ENCODE data around the gene ZNF792. TPM values are rescaled to one million over a fixed set of nuclear protein-coding genes. Genes with fewer than 3 reads are reported as not detected.
A peak's percentile ranks its signal among the peaks of the same experiment; 100 is the strongest.
"Not testable (repeated sequence)": the region's sequence is repeated elsewhere in the genome, so short reads cannot be mapped to it uniquely, and the experiment has no call there.

Gene ZNF792
- total and polyA plus RNA-seq, 7 experiments from 2014 or later, result 11.0 to 33.9 (median 18.3) TPM

GRCh38 chr19:35006007-35006341, 41.9 kb upstream of the ZNF792 start:
- H3K27me3 Mint-ChIP-seq; H3K27ac ChIP-seq (ENCODE audit: low read depth, low read length); H3K9me3 ChIP-seq (ENCODE audit: control insufficient read depth in 2 of 3, low read length in 3 of 3); H3K4me3 Mint-ChIP-seq; H3K4me3 ChIP-seq (ENCODE audit: low read length); H3K27me3 ChIP-seq (ENCODE audit: control insufficient read depth in 2 of 2, insufficient read depth in 2 of 2, low read length in 2 of 2); ATAC-seq; DNase-seq; H3K9me3 Mint-ChIP-seq: not testable (repeated sequence)
- intact Hi-C loops (cut with micrococcal nuclease), result loop anchor here in 1 of 2 donors (10.0 kb wide), 1 partner anchor 271 kb away; the partner anchor contains the start of gene ZNF181
- POLR2A ChIA-PET, result interaction anchor here (0.8 to 3.3 kb wide), 9 partner anchors 8 to 39 kb away, joined by 3 to 16 read pairs (median 3); no protein-coding TSS in a partner anchor
- CTCF ChIA-PET, result interaction anchor here (1.0 to 1.4 kb wide), 3 partner anchors 33 to 167 kb away, joined by 3 to 8 read pairs (median 4); no protein-coding TSS in a partner anchor
- Mint-ChIP-seq H3K36me3 (peaks cover 9 to 36% (median 23%) of the 10 kb centered on the region in 5 donors), H3K4me1 (peaks cover 42 to 75% (median 64%) of the 10 kb centered on the region in 7 donors), H3K27ac (peak overlapping the region in 8 of 9 donors; percentile 29 to 90 (median 68))
- Histone ChIP-seq H3K4me1 (ENCODE audit: control insufficient read depth in 2 of 2, insufficient read depth in 2 of 2, low read length in 2 of 2) (peaks cover 34 to 37% of the 10 kb centered on the region in 2 donors), H3K36me3 (ENCODE audit: control insufficient read depth in 2 of 3, insufficient read depth in 3 of 3, low read length in 3 of 3) (peaks cover 0 to 57% (median 12%) of the 10 kb centered on the region in 3 experiments)

- ChIA-PET POLR2A (interaction anchor here (0.6 to 3.3 kb wide), 9 partner anchors 9 to 38 kb away, joined by 3 to 16 read pairs (median 3); no protein-coding TSS in a partner anchor), CTCF (interaction anchor here (1.2 to 1.4 kb wide), 2 partner anchors 32 to 39 kb away, joined by 3 to 8 read pairs; no protein-coding TSS in a partner anchor)
- no peaks in the 10 kb centered on the region for H3K9me3 ChIP-seq (ENCODE audit: control insufficient read depth in 2 of 3, low read length in 3 of 3)
- Mint-ChIP-seq H3K4me3 (peak overlapping the region in 1 of 10 donors; percentile 36), H3K27ac (peak overlapping the region in 8 of 9 donors; percentile 36 to 89 (median 64)), H3K27me3 (no peaks in the 10 kb centered on the region), H3K36me3 (peaks cover 9 to 32% (median 23%) of the 10 kb centered on the region in 5 donors), H3K9me3 (peaks cover 0 to 3% (median 0%) of the 10 kb centered on the region in 11 donors), H3K4me1 (peaks cover 42 to 72% (median 62%) of the 10 kb centered on the region in 7 donors)
- H3K4me3 ChIP-seq (ENCODE audit: low read length), result no peak overlapping the region
- ATAC-seq (no peak), DNase-seq (no peak)
- no peaks in the 10 kb centered on the region for H3K27me3 ChIP-seq (ENCODE audit: control insufficient read depth in 2 of 2, insufficient read depth in 2 of 2, low read length in 2 of 2)
- no peak overlapping the region for H3K27ac ChIP-seq (ENCODE audit: low read depth, low read length)
- peaks cover 0 to 55% (median 10%) of the 10 kb centered on the region in 3 experiments for H3K36me3 ChIP-seq (ENCODE audit: control insufficient read depth in 2 of 3, insufficient read depth in 3 of 3, low read length in 3 of 3)
- intact Hi-C loops (cut with micrococcal nuclease), result loop anchor here in 1 of 2 donors (10.0 kb wide), 1 partner anchor 271 kb away; the partner anchor contains the start of gene ZNF181
- peaks cover 28 to 32% of the 10 kb centered on the region in 2 donors for H3K4me1 ChIP-seq (ENCODE audit: control insufficient read depth in 2 of 2, insufficient read depth in 2 of 2, low read length in 2 of 2)
Measured at GRCh38 chr19:35005256-35005977, 41.4 kb upstream of the ZNF792 start.

- POLR2A ChIA-PET, result interaction anchor here (0.6 to 10.7 kb wide), 3 partner anchors 9 to 31 kb away, joined by 3 to 237 read pairs (median 3); no protein-coding TSS in a partner anchor
- no peaks in the 10 kb centered on the region for H3K9me3 ChIP-seq (ENCODE audit: control insufficient read depth in 2 of 3, low read length in 3 of 3)
- H3K27me3 Mint-ChIP-seq, result no peaks in the 10 kb centered on the region
- no peaks in the 10 kb centered on the region for H3K27me3 ChIP-seq (ENCODE audit: control insufficient read depth in 2 of 2, insufficient read depth in 2 of 2, low read length in 2 of 2)
- DNase-seq (no peak), ATAC-seq (no peak)
- H3K4me1 ChIP-seq (ENCODE audit: control insufficient read depth in 2 of 2, insufficient read depth in 2 of 2, low read length in 2 of 2), result peaks cover 27 to 32% of the 10 kb centered on the region in 2 donors
- H3K27ac Mint-ChIP-seq, result peak overlapping the region; percentile 48 to 100 (median 97)
- intact Hi-C loops (cut with micrococcal nuclease), result loop anchor here (5.0 to 10.0 kb wide), 2 partner anchors 38 to 270 kb away; partner anchors contain the start of genes HPN (in 1 of the 2) and ZNF181 (in 1 of the 2)
- H3K9me3 Mint-ChIP-seq, result peaks cover 0 to 3% (median 0%) of the 10 kb centered on the region in 11 donors
- CTCF ChIA-PET, result interaction anchor here (1.0 kb wide), 1 partner anchor 32 kb away, joined by 5 read pairs; no protein-coding TSS in a partner anchor
- H3K36me3 Mint-ChIP-seq, result peaks cover 6 to 29% (median 21%) of the 10 kb centered on the region in 5 donors
- peaks cover 42 to 67% (median 59%) of the 10 kb centered on the region in 7 donors for H3K4me1 Mint-ChIP-seq
- peaks cover 0 to 47% (median 2%) of the 10 kb centered on the region in 3 experiments for H3K36me3 ChIP-seq (ENCODE audit: control insufficient read depth in 2 of 3, insufficient read depth in 3 of 3, low read length in 3 of 3)
- peak overlapping the region; percentile 54 for H3K27ac ChIP-seq (ENCODE audit: low read depth, low read length)
- H3K4me3 Mint-ChIP-seq, result peak overlapping the region in 9 of 10 donors; percentile 5 to 100 (median 64)
- no peak overlapping the region for H3K4me3 ChIP-seq (ENCODE audit: low read length)
Measured at GRCh38 chr19:35004517-35005255, 40.7 kb upstream of the ZNF792 start.

DNA sequence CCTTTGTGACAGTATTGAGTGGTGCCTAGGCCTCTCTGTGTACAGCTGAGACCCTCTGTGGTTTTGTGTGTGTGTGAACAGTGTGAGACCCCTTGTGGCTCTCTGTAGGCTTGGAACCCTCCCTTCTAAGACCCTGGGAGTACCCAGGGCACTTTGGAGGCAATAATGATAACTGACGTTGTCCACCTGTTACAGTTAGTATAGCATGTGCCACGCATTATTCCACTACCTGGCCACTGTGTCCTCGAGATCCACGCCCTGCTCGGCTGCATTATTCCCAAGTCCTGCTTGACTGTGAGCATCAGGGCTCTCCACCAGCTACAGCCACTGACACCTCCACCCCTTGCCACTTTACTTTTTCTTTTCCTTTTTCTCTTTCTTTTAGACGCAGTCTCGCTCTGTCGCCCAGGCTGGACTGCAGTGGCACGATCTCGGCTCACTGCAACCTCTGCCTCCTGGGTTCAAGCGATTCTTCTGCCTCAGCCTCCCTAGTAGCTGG, 38.1 kb upstream of the ZNF792 start:
- POLR2A ChIA-PET, result interaction anchor here (0.9 to 10.7 kb wide), 7 partner anchors 11 to 39 kb away, joined by 3 to 237 read pairs (median 16); partner anchors contain the start of gene ZNF792

GRCh38 chr19:35000647-35001501, 36.8 kb upstream of the ZNF792 start:
- Mint-ChIP-seq H3K4me3 (peak overlapping the region; percentile 94 to 100 (median 98)), H3K27ac (peak overlapping the region; percentile 94 to 100 (median 97)), H3K4me1 (peaks cover 57 to 83% (median 70%) of the 10 kb centered on the region in 7 donors), H3K9me3 (peaks cover 0 to 4% (median 0%) of the 10 kb centered on the region in 11 donors), H3K36me3 (peaks cover 6 to 23% (median 12%) of the 10 kb centered on the region in 5 donors), H3K27me3 (no peaks in the 10 kb centered on the region)
- DNase-seq, result peak in 8 of 9 donors; percentile 61 to 76 (median 70)
- ATAC-seq, result peak; percentile 46
- ChIA-PET POLR2A (interaction anchor here (0.7 to 10.7 kb wide), 15 partner anchors 11 to 267 kb away, joined by 3 to 237 read pairs (median 4); partner anchors contain the start of genes ZNF30 and ZNF792), CTCF (interaction anchor here (0.5 to 3.6 kb wide), 9 partner anchors 11 to 212 kb away, joined by 3 to 39 read pairs (median 3); no protein-coding TSS in a partner anchor)
- Histone ChIP-seq H3K4me3 (ENCODE audit: low read length) (peak overlapping the region; percentile 72), H3K27ac (ENCODE audit: low read depth, low read length) (peak overlapping the region; percentile 97), H3K36me3 (ENCODE audit: control insufficient read depth in 2 of 3, insufficient read depth in 3 of 3, low read length in 3 of 3) (peaks cover 0 to 28% (median 0%) of the 10 kb centered on the region in 3 experiments), H3K27me3 (ENCODE audit: control insufficient read depth in 2 of 2, insufficient read depth in 2 of 2, low read length in 2 of 2) (no peaks in the 10 kb centered on the region), H3K9me3 (ENCODE audit: control insufficient read depth in 2 of 3, low read length in 3 of 3) (no peaks in the 10 kb centered on the region), H3K4me1 (ENCODE audit: control insufficient read depth in 2 of 2, insufficient read depth in 2 of 2, low read length in 2 of 2) (peaks cover 62 to 66% of the 10 kb centered on the region in 2 donors)
- intact Hi-C loops (cut with micrococcal nuclease), result loop anchor here (1.0 to 10.0 kb wide), 4 partner anchors 13 to 266 kb away; partner anchors contain the start of genes HPN (in 1 of the 2) and ZNF181 (in 1 of the 2)

More for the DNA sequence above, 38.1 kb upstream of the ZNF792 start:
- no peaks in the 10 kb centered on the region for H3K27me3 Mint-ChIP-seq
- H3K4me3 Mint-ChIP-seq, result peak overlapping the region; percentile 94 to 100 (median 98)
- CTCF ChIA-PET, result interaction anchor here (1.0 to 3.6 kb wide), 5 partner anchors 10 to 29 kb away, joined by 3 to 39 read pairs (median 4); no protein-coding TSS in a partner anchor
- H3K4me3 ChIP-seq (ENCODE audit: low read length), result peak overlapping the region; percentile 72
- peaks cover 0 to 3% (median 0%) of the 10 kb centered on the region in 11 donors for H3K9me3 Mint-ChIP-seq
- peaks cover 0 to 36% (median 0%) of the 10 kb centered on the region in 3 experiments for H3K36me3 ChIP-seq (ENCODE audit: control insufficient read depth in 2 of 3, insufficient read depth in 3 of 3, low read length in 3 of 3)
- intact Hi-C loops (cut with micrococcal nuclease), result loop anchor here (2.0 to 10.0 kb wide), 3 partner anchors 29 to 267 kb away; partner anchors contain the start of genes HPN (in 1 of the 2) and ZNF181 (in 1 of the 2)
- H3K27ac Mint-ChIP-seq, result peak overlapping the region; percentile 94 to 100 (median 97)
- peaks cover 57 to 82% (median 71%) of the 10 kb centered on the region in 7 donors for H3K4me1 Mint-ChIP-seq
- ATAC-seq (no peak), DNase-seq (no peak)
- H3K27ac ChIP-seq (ENCODE audit: low read depth, low read length), result peak overlapping the region; percentile 97
- H3K9me3 ChIP-seq (ENCODE audit: control insufficient read depth in 2 of 3, low read length in 3 of 3), result no peaks in the 10 kb centered on the region
- peaks cover 6 to 27% (median 18%) of the 10 kb centered on the region in 5 donors for H3K36me3 Mint-ChIP-seq
- H3K27me3 ChIP-seq (ENCODE audit: control insufficient read depth in 2 of 2, insufficient read depth in 2 of 2, low read length in 2 of 2), result no peaks in the 10 kb centered on the region
- H3K4me1 ChIP-seq (ENCODE audit: control insufficient read depth in 2 of 2, insufficient read depth in 2 of 2, low read length in 2 of 2), result peaks cover 50 to 56% of the 10 kb centered on the region in 2 donors

Data from naive thymus-derived CD4-positive, alpha-beta T cell (primary cell).